Measurements from ENCODE around the gene SETD7. TPM values are rescaled to one million over a fixed set of nuclear protein-coding genes. Genes with fewer than 3 reads are reported as not detected.

SETD7 gene
- total and polyA plus RNA-seq, 2 of the 8 experiments (the other 6 are each of a cell fraction or from before 2014, with no cell fraction given), result 1.5 to 4.6 TPM

DNA sequence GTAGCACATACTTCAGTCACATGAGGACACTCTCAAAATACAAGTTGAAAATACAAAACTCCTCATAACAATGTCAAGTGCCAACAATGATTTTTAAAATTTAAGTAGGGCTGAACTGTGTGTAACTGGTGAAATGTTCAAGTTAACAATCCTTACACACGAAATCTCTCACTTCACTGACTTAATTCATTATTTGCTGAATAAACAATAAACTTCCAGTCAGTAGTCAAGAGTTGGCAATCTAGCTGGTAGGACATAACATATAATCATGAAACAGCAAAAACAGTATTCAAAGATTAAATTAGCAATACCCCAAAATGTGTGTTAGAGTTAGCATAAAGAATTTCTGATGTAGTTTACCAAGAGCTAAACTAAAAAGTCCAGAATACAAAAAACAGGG lies 104.0 kb downstream of the SETD7 start (continued):
- TF ChIP-seq JUND (IDR thresholded peaks at IDR 0.05; ENCODE audit: low read length) (no peak), CTBP2 (IDR thresholded peaks at IDR 0.05; ENCODE audit: borderline replicate concordance, insufficient read depth, insufficient read length, low read length) (no peak), SP2 (IDR thresholded peaks at IDR 0.05; ENCODE audit: low read length) (no peak), RXRA (IDR thresholded peaks at IDR 0.05; ENCODE audit: insufficient read depth, low read depth, low read length) (no peak), RNF2 (IDR thresholded peaks at IDR 0.05; ENCODE audit: borderline replicate concordance, low read depth, low read length, missing control alignments, poor library complexity, severe bottlenecking) (no peak), BRCA1 (IDR thresholded peaks at IDR 0.05; ENCODE audit: low read depth, low read length) (no peak)
- TF ChIP-seq, protein P1, sequence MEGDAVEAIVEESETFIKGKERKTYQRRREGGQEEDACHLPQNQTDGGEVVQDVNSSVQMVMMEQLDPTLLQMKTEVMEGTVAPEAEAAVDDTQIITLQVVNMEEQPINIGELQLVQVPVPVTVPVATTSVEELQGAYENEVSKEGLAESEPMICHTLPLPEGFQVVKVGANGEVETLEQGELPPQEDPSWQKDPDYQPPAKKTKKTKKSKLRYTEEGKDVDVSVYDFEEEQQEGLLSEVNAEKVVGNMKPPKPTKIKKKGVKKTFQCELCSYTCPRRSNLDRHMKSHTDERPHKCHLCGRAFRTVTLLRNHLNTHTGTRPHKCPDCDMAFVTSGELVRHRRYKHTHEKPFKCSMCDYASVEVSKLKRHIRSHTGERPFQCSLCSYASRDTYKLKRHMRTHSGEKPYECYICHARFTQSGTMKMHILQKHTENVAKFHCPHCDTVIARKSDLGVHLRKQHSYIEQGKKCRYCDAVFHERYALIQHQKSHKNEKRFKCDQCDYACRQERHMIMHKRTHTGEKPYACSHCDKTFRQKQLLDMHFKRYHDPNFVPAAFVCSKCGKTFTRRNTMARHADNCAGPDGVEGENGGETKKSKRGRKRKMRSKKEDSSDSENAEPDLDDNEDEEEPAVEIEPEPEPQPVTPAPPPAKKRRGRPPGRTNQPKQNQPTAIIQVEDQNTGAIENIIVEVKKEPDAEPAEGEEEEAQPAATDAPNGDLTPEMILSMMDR (IDR thresholded peaks at IDR 0.05; ENCODE audit: control extremely low read depth in 1 of 3, insufficient read depth in 1 of 3, low read depth in 1 of 3, low read length in 3 of 3), result no peak

Measured in H1 (cell line).